Measurements from ENCODE around the gene TUBGCP6.

TUBGCP6 gene

GRCh38 chr22:50218153-50218995, 26.4 kb downstream of the TUBGCP6 start:
- ChIA-PET CTCF (interaction anchor here (1.1 to 1.3 kb wide), 2 partner anchors 9 to 23 kb away, joined by 3 read pairs; no protein-coding TSS in a partner anchor), POLR2A (no interaction called here)
- no peak for TF ChIP-seq CTCF (IDR thresholded peaks at IDR 0.05; ENCODE audit: insufficient read depth, low read length, missing control alignments)
- H3K4me3 ChIP-seq (ENCODE audit: low read depth, low read length): no peak overlapping the region
- no peak for DNase-seq (ENCODE audit: low read depth, low spot score)

- POLR2A ChIA-PET: no interaction called here
- DNase-seq (ENCODE audit: low read depth, low spot score): no peak
- no peak overlapping the region for H3K4me3 ChIP-seq (ENCODE audit: low read depth, low read length)
- CTCF ChIA-PET: interaction anchor here (1.3 kb wide), 1 partner anchor 8 kb away, joined by 3 read pairs; no protein-coding TSS in a partner anchor
- no peak for TF ChIP-seq CTCF (IDR thresholded peaks at IDR 0.05; ENCODE audit: insufficient read depth, low read length, missing control alignments)
Measured at GRCh38 chr22:50217543-50218152, 27.2 kb downstream of the TUBGCP6 start.

- TF ChIP-seq CTCF (IDR thresholded peaks at IDR 0.05; ENCODE audit: insufficient read depth, low read length, missing control alignments): no peak
- ChIA-PET CTCF (interaction anchor here (1.5 to 6.6 kb wide), 3 partner anchors 10 to 69 kb away, joined by 3 to 62 read pairs (median 15); no protein-coding TSS in a partner anchor), POLR2A (no interaction called here)
- DNase-seq (ENCODE audit: low read depth, low spot score): no peak
- no peak overlapping the region for H3K4me3 ChIP-seq (ENCODE audit: low read depth, low read length)
Measured at GRCh38 chr22:50216684-50217520, 27.9 kb downstream of the TUBGCP6 start.

GRCh38 chr22:50216055-50216683, 28.7 kb downstream of the TUBGCP6 start:
- ChIA-PET POLR2A (no interaction called here), CTCF (interaction anchor here (1.5 to 6.6 kb wide), 3 partner anchors 10 to 69 kb away, joined by 3 to 62 read pairs (median 15); no protein-coding TSS in a partner anchor)
- DNase-seq (ENCODE audit: low read depth, low spot score): no peak
- H3K4me3 ChIP-seq (ENCODE audit: low read depth, low read length): no peak overlapping the region
- no peak for TF ChIP-seq CTCF (IDR thresholded peaks at IDR 0.05; ENCODE audit: insufficient read depth, low read length, missing control alignments)

GRCh38 chr22:50215297-50216054, 29.3 kb downstream of the TUBGCP6 start:
- H3K4me3 ChIP-seq (ENCODE audit: low read depth, low read length): no peak overlapping the region
- TF ChIP-seq CTCF (IDR thresholded peaks at IDR 0.05; ENCODE audit: insufficient read depth, low read length, missing control alignments): no peak
- DNase-seq (ENCODE audit: low read depth, low spot score): no peak
- POLR2A ChIA-PET: no interaction called here
- CTCF ChIA-PET: interaction anchor here (1.2 to 6.6 kb wide), 4 partner anchors 8 to 68 kb away, joined by 3 to 62 read pairs (median 10); no protein-coding TSS in a partner anchor
